Stimulated activated CD4-positive, alpha-beta T cell treated with anti-CD3 and anti-CD28 coated beads, TNF-alpha, amount 100 ng/mL, for 24 hours (primary cell): ENCODE measurements around the gene SLC8A1.
"Not testable (repeated sequence)": the region's sequence is repeated elsewhere in the genome, so short reads cannot be mapped to it uniquely, and the experiment has no call there.

ENCODE experiments used
- DNase-seq, 3 experiments: peaks; one replicate each; pipeline ENCODE4 v3.0.0-alpha.2; 2020; ENCODE audit warnings: low read depth in 3 of 3

The SLC8A1 gene

DNA sequence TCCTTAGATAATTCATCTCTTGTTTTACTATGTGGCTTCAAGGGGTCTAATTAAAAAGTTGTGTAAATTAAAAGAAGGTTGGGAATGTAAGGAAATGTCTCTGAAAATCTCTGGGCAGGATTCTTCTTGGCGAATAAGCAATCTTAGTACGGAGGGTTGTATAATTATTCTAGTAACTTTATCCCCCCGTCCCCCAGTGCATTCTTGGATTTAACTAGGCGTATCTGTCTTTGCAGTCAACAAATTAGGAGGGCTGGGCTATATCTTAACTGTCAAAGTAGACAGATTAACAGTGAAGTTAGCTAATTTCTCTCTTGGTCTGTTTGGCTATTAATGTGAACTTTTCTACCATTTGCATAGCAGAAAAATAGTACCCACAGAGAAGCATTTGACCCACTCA is 343.0 kb downstream of the SLC8A1 start:
- no peak for DNase-seq

GRCh38 chr2:40106061-40106460 is 345.8 kb downstream of the SLC8A1 start:
- DNase-seq: no peak

DNA sequence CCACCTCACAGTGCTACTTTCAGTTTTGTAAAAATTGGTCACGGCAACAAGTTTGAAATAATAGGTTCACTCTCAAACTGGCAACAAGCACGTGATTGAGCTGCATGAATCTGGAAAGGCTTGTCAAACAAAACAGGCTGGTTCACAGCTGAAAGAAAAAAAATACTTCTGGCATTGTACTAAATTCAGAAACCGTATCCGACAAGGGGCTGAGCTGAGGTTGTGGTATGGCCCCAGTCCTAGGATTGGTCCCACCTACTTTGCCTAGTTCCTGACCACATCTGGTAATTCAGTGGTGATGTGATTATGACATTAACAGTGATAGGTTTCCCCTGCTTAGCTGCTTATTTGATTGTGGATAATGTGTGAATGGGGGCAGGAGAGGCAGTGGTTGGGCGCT is 346.3 kb downstream of the SLC8A1 start:
- DNase-seq: no peak

DNA sequence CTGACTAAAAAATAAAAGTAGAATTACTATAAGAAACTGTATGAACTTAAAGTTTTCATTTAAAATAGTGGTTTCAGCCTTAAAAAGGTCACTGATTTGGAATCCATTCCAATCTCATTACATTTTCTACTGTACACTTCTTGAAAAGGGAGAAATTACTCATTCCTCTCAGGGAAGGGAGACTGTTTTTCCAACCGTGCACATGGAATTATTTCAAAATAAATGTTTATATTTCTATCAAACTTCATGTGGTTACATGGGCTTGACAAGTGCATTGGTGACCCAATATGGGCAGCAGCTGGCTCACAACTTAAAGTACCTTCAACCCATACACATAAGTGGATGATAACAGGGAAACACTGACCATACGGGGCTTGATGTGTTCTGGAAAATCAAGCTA is 348.3 kb downstream of the SLC8A1 start:
- no peak for DNase-seq

- DNase-seq: no peak
Measured at GRCh38 chr2:40103163-40103562, 348.7 kb downstream of the SLC8A1 start.

GRCh38 chr2:40102447-40102846 is 349.4 kb downstream of the SLC8A1 start:
- no peak for DNase-seq

GRCh38 chr2:40101131-40101575 is 350.7 kb downstream of the SLC8A1 start:
- DNase-seq: no peak

DNA sequence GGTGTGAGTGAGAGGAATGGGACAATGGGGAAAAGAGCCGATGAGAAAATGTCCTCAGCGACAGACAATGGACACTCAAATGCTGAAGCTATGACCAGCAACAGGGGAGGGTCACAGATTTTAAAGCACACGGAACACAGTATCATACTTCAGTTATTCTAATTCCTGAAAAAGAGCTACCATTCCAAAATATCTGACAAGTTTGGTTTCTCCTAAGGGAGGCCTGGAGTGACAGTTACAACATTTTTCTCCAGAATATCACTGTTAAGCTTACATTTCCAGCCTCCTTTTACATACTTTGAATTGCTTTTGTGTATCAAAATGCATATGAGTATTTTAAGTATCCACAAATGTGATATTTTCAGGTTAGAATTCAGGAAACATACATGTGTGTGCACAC is 351.2 kb downstream of the SLC8A1 start:
- DNase-seq: no peak

- no peak for DNase-seq
Measured at GRCh38 chr2:40098786-40099470, 353.0 kb downstream of the SLC8A1 start.

DNA sequence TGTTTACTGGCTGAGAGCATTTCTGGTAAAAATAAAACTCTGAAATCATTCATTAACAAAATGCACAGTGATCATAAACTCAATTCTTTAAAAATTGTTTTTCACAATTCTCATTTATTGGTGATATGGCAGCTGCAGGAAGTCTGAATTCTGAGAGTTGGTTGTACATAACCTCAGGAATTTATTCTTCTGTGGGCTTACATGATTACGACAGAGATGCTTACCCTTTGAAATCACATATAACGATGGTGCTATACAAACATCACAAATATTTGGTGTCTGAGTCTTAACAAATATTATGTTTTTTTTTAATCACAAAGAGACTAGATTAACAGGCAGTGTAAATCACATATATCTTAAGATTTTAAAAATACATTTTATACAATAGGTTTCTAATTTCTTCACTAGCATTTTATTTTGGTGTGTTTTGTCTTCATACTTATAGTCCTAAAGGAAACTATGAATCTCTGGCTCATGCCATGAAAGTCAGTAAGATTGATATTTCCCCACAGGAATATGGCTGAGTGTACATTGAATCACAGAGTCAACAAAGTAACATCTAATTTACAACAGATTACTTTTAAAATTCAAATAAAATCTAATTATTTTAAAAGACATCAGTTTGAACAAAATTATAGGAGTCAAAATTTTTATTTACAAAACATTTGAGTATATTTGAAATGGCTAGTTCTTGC is 354.1 kb downstream of the SLC8A1 start:
- no peak for DNase-seq

DNA sequence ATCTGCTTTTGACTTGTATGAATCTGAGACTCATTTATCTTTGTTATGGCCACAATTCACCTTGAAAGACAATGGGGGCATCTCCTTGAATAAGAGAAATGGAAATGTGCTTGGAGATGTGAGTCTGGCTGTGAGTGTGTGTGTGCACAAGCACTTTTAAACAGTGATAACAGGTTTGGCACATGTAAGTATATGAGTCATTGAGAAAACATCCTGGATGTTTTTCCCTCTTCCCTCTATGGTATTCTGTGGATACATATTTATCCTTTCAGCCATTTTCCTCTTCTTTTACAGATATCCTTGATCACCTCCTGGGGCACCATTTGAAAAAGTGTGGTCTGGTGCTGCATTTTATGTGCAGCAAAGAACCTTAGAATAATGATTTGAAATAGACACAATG is 355.5 kb downstream of the SLC8A1 start:
- no peak for DNase-seq

DNA sequence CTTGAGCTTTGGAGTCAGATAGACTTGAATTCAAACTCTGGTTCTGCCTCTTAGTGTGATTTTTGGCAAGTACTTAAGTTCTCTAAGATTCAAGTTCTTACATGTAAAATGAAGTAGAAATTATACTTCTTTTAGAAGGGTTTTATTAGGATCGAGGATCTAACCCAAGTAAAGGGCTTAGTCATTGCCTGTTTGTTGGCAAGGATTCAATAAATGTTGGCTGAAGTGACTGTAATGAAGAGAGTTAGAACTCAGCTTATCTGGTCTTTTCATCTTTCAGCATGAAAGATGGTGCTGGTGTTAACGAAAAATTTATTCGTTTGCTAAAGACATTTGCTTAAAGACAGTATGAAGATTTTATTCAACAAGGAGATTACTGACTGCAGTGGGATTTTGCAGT is 356.9 kb downstream of the SLC8A1 start:
- no peak for DNase-seq

GRCh38 chr2:40094451-40094850 is 357.4 kb downstream of the SLC8A1 start:
- no peak for DNase-seq

GRCh38 chr2:40093021-40093675 is 358.7 kb downstream of the SLC8A1 start:
- DNase-seq: no peak

GRCh38 chr2:40090044-40090443 is 361.8 kb downstream of the SLC8A1 start:
- DNase-seq: no peak

DNA sequence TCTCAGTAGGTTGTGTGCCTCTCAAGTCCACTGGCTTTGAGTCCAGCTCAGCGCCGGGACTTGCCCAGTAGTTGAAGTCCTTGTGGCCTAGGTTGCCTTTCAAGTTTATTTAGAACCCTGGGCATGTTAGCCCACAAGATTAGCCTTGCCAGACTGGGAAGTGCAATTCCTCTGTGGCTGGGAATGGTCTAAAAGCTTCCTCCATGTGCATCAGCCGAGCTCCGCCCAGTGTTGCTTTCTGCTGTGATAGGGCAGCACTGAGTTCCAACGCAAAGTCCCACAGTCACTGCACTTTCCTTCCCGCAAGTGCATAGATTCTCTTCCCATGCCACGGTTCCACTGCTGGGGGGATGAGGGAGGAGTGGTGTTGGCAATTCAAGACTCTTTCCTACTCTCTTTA is 364.0 kb downstream of the SLC8A1 start:
- DNase-seq: no peak

GRCh38 chr2:40087434-40087833 is 364.5 kb downstream of the SLC8A1 start:
- DNase-seq: no peak

DNA sequence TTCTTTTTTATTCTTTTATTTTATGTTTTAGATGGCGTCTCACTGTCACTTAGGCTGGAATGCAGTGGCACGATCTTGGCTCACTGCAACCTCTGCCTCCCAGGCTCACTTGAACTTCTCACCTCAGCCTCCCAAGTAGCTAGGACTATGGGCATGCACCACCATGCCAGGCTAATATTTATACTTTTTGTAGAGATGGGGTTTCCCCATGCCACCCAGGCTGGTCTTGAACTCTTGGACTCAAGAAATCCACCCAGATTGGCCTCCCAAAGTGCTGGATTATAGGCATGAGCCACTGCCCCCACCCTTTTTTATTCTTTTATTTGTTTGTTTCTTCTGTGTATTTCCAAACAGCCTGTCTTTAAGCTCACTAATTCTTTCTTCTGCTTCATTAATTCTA is 366.1 kb downstream of the SLC8A1 start:
- no peak for DNase-seq

- DNase-seq: not testable (repeated sequence)
Measured at GRCh38 chr2:40073336-40073735, 378.6 kb downstream of the SLC8A1 start.

DNA sequence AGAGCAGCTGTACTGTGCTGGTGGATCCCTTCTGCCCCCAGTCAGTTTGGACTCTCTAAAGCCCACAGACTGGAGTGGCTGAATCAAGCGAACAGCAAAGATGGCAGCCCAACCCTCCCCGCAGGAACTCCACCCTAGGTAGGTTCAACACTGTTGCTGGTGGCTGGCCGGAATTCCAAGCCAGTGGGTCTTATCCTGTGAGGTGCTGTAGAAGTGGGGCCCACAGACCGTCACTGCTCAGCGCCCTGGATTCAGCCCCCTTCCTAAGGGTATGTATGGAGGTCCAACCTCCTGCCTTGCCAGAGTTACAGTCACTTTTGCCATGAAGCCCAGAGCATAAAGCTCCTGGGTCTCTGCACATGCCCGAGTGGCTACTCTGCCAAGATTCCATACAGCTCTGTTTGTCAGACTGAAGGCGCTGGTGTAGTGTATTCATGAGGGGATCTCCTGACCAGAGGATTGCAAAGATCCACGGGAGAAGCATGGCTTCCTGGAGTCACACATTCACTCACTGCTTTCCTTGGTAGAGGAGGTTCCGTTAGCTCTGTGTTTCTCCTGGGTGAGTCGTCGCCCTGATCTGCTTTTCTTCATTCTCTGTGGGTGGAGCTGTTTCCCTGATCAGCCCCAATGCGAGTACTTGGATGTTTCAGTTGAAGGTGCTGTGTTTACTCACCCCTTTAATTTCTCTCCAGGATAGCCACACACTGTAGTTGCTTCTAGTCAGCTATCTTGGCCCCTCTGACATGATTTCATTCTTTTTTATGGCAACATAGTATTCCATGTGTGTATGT is 379.3 kb downstream of the SLC8A1 start:
- DNase-seq: no peak

GRCh38 chr2:40062381-40062780 is 389.5 kb downstream of the SLC8A1 start:
- DNase-seq: no peak

- DNase-seq: no peak
Measured at GRCh38 chr2:40049781-40050180, 402.1 kb downstream of the SLC8A1 start.
